Body of pancreas (tissue), 4 donors: ENCODE results near the gene SRMS. TPM values are rescaled to one million over a fixed set of nuclear protein-coding genes. Genes with fewer than 3 reads are reported as not detected.

Source experiments
- ATAC-seq: fragments of 150-250 bp; one replicate; pipeline ENCODE4 v1.9.1; 2016
- DNase-seq, 4 donors: peaks; one replicate each; pipeline ENCODE4 v3.0.0-alpha.2; 2019
- H3K27ac ChIP-seq, 4 donors: fragments of 200-600 bp; sonication (generic); 1 replicate in 3 of 4; 2 replicates in 1 of 4; pipeline versions ENCODE4 v1.5.1 to v1.6.1; 2016 to 2019; ENCODE audit warnings: mild to moderate bottlenecking in 1 of 4, mixed read lengths in 1 of 4, moderate library complexity in 1 of 4
- H3K27me3 ChIP-seq, 2 donors: fragments of 200-600 bp; sonication (generic); one replicate each; pipeline ENCODE4 v1.6.0; 2016; ENCODE audit warnings: mild to moderate bottlenecking in 1 of 2
- H3K36me3 ChIP-seq, 2 donors: fragments of 200-600 bp; sonication (generic); replicated peaks in 1 of 2; 2 replicates each; pipeline ENCODE4 v1.5.1; 2016; ENCODE audit warnings: low read depth in 2 of 2; ENCODE audit not compliant: insufficient read depth in 1 of 2
- H3K4me1 ChIP-seq: fragments of 200-600 bp; sonication (generic); one replicate; pipeline ENCODE4 v1.6.0; 2016
- H3K4me3 ChIP-seq, 2 donors: fragments of 200-600 bp; sonication (generic); 1 replicate in 1 of 2; 2 replicates in 1 of 2; pipeline ENCODE4 v1.5.1; 2016 to 2019
- H3K9me3 ChIP-seq, 3 donors: fragments of 200-600 bp; sonication (generic); 1 replicate in 2 of 3; 2 replicates in 1 of 3; pipeline ENCODE4 v1.5.1; 2016
- CTCF ChIP-seq, 7 experiments: fragments of 450-650 bp in 4 of 7; fragments of 200-600 bp in 3 of 7; sonication (generic) in 3 of 7; IDR thresholded peaks; one replicate each; pipeline ENCODE4 v1.5.1; 2016 to 2019; ENCODE audit warnings: antibody characterized with exemption in 7 of 7
- POLR2A ChIP-seq, 3 donors: fragments of 450-650 bp; IDR thresholded peaks; one replicate each; pipeline ENCODE4 v1.6.1; 2016; ENCODE audit warnings: antibody characterized with exemption in 3 of 3, mild to moderate bottlenecking in 2 of 3
- WGBS, 2 donors: methylation state at CpG; one replicate each; pipeline ENCODE4 v1.1.5; 2017; 5-methylcytosine and 5-hydroxymethylcytosine counted together
- intact Hi-C: fragments of 100-400 bp; cut with DNase I; formaldehyde crosslinking; loops from one replicate; pipeline ENCODE4 v1.15.1; 2023
- total RNA-seq, 2 donors: library from RNA; depleted of rRNA; stranded (reverse); fragments of >200 nt; gene quantifications; one replicate each; pipeline ENCODE4 v1.1.0, GENCODE V29; 2016

The SRMS gene
- total RNA-seq, 2 donors from 2014 or later = not detected

GRCh38 chr20:63565699-63566335 is 18.3 kb upstream of the SRMS start:
- DNase-seq = no peak
- WGBS, 2 donors = 92 to 96% methylated on average over 12 to 39 of the region's 43 CpGs
- Histone ChIP-seq H3K9me3 (no peaks in the 10 kb centered on the region), H3K4me1 (peaks cover 6% of the 10 kb centered on the region), H3K27ac (no peak overlapping the region), H3K27me3 (no peaks in the 10 kb centered on the region), H3K4me3 (no peak overlapping the region), H3K36me3 (no peaks in the 10 kb centered on the region)
- TF ChIP-seq POLR2A (IDR thresholded peaks at IDR 0.05) (no peak), CTCF (IDR thresholded peaks at IDR 0.05) (no peak)
- intact Hi-C loops = no loop called here
- no peak for ATAC-seq

DNA sequence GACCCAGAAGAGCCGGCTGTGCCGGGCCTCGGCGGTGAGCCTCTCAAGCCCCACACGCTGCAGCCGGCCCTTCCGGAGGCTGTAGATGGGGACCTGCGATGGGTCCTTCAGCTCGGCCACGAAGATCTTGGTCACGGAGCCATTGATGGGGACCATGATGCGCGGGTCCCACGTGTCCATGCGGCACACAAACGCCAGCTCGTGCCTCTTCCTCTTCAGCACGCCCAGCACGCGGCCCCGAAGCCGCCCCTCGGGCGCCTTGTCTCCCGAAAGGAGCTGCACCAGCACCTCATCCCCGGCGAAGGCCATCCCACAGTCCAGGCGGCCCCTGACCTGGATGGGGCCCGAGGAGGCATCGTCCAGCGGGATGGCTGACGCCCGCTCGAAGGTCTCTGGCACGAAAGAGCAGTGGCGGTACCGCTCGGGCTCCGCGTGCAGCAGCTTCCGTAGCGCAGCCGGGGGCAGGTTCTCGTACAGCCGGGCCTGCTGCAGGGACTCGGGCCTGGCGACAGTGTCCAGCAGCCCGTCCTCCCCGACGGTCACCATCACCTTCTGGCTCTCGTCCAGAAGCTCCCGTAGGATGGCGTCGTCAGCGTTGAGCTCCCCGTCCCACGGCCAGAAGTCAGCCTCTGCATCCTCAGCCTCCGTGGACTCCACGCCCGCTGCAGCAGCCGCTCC is 17.6 kb upstream of the SRMS start:
- DNase-seq = no peak
- no peak overlapping the region for H3K27ac ChIP-seq
- peaks cover 6% of the 10 kb centered on the region for H3K4me1 ChIP-seq
- TF ChIP-seq POLR2A (IDR thresholded peaks at IDR 0.05) (no peak), CTCF (IDR thresholded peaks at IDR 0.05) (no peak)
- peaks cover 0 to 2% of the 10 kb centered on the region in 2 donors for H3K36me3 ChIP-seq
- ATAC-seq = no peak
- intact Hi-C loops = no loop called here
- H3K27me3 ChIP-seq = no peaks in the 10 kb centered on the region
- H3K9me3 ChIP-seq = no peaks in the 10 kb centered on the region
- 94 to 97% methylated on average over 29 to 59 of the region's 61 CpGs for WGBS, 2 donors
- H3K4me3 ChIP-seq = no peak overlapping the region

DNA sequence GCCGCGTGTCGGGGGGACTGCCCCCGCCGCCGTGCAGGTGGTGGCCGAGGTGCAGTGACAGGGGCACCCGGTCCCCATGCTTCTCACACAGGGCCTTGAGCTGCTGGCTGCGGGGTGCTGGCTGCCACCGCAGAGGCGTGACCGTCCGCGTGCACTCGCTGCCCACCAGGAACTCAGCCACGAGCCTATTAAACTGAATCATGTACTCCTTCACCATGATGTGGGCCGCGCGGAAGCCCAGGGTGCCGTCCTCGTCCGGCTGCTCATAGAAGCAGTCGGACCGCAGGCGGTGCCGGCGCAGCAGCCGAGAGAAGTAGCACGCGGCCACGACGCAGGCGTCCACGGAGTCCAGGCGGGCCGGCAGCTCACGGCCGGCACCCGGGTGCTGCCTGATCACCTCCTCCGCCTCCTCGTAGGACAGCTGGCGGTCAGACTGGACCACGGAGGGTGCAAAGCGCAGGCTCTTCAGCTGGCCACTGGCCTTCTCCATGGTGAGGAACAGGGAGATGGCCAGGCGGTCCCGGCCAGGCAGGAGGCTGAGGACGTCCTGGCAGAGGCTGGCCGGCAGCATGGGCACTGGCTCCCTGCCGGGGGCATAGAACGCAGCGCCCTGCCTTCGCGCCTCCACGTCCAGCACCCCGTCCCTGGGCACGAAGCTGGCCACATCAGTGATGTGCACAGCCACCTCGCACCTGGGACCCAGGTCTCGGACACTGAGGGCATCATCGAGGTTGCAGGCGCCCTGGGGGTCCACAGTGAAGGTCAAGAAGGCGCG is 16.7 kb upstream of the SRMS start:
- peaks cover 0 to 2% of the 10 kb centered on the region in 2 donors for H3K36me3 ChIP-seq

GRCh38 chr20:63563225-63563935 is 15.8 kb upstream of the SRMS start:
- DNase-seq = no peak
- H3K36me3 ChIP-seq = peaks cover 0 to 2% of the 10 kb centered on the region in 2 donors

More for the DNA sequence above, 16.7 kb upstream of the SRMS start:
- ATAC-seq (no peak), DNase-seq (no peak)
- no peak for TF ChIP-seq POLR2A (IDR thresholded peaks at IDR 0.05)
- no peak for TF ChIP-seq CTCF (IDR thresholded peaks at IDR 0.05)
- Histone ChIP-seq H3K4me1 (peaks cover 6% of the 10 kb centered on the region), H3K9me3 (no peaks in the 10 kb centered on the region), H3K27me3 (no peaks in the 10 kb centered on the region), H3K4me3 (no peak overlapping the region), H3K27ac (no peak overlapping the region)
- intact Hi-C loops = no loop called here
- 96 to 98% methylated on average over 25 to 46 of the region's 62 CpGs for WGBS, 2 donors

More at GRCh38 chr20:63563225-63563935, 15.8 kb upstream of the SRMS start:
- Histone ChIP-seq H3K4me1 (peaks cover 6% of the 10 kb centered on the region), H3K27me3 (no peaks in the 10 kb centered on the region), H3K9me3 (no peaks in the 10 kb centered on the region), H3K4me3 (no peak overlapping the region), H3K27ac (no peak overlapping the region)
- 84 to 95% methylated on average over 5 to 43 of the region's 55 CpGs for WGBS, 2 donors
- ATAC-seq = no peak
- no peak for TF ChIP-seq POLR2A (IDR thresholded peaks at IDR 0.05)
- no peak for TF ChIP-seq CTCF (IDR thresholded peaks at IDR 0.05)
- intact Hi-C loops = no loop called here
